Measurements from ENCODE around the gene IGSF9. TPM values are rescaled to one million over a fixed set of nuclear protein-coding genes. Genes with fewer than 3 reads are reported as not detected.
A peak's percentile ranks its signal among the peaks of the same experiment; 100 is the strongest.

Gene IGSF9
- total and polyA plus RNA-seq, 10 of the 15 experiments (the other 5 are each of a cell fraction or from before 2014, with no cell fraction given), result 0.04 to 0.07 TPM; not detected in 8

GRCh38 chr1:159891275-159892157 lies 53.9 kb downstream of the IGSF9 start (continued):
- TF ChIP-seq MYB (IDR thresholded peaks at IDR 0.05; ENCODE audit: borderline replicate concordance, low read depth, low read length), result no peak
- no peak for TF ChIP-seq MAX (IDR thresholded peaks at IDR 0.05; ENCODE audit: low read depth, low read length)
- no peak for TF ChIP-seq YBX1 (IDR thresholded peaks at IDR 0.05)
- no peak for TF ChIP-seq ZBTB11 (CRISPR knock-in tag; IDR thresholded peaks at IDR 0.05)
- TF ChIP-seq LARP7 (IDR thresholded peaks at IDR 0.05), result 0 out of 2 replicates have a peak, but pooled peaks have one; percentile 31
- TF ChIP-seq SREBF1 (IDR thresholded peaks at IDR 0.05; ENCODE audit: low read length), result no peak
- TF ChIP-seq SP1 (IDR thresholded peaks at IDR 0.05; ENCODE audit: low read depth, low read length), result no peak
- no peak for TF ChIP-seq ASH2L (IDR thresholded peaks at IDR 0.05; ENCODE audit: borderline replicate concordance, low read depth)
- TF ChIP-seq, protein P1, sequence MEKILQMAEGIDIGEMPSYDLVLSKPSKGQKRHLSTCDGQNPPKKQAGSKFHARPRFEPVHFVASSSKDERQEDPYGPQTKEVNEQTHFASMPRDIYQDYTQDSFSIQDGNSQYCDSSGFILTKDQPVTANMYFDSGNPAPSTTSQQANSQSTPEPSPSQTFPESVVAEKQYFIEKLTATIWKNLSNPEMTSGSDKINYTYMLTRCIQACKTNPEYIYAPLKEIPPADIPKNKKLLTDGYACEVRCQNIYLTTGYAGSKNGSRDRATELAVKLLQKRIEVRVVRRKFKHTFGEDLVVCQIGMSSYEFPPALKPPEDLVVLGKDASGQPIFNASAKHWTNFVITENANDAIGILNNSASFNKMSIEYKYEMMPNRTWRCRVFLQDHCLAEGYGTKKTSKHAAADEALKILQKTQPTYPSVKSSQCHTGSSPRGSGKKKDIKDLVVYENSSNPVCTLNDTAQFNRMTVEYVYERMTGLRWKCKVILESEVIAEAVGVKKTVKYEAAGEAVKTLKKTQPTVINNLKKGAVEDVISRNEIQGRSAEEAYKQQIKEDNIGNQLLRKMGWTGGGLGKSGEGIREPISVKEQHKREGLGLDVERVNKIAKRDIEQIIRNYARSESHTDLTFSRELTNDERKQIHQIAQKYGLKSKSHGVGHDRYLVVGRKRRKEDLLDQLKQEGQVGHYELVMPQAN (conservative IDR thresholded peaks at IDR 0.05), result no peak
- peak; percentile 29; the same call in 1 of the 2 replicates for TF ChIP-seq MTA2 (IDR thresholded peaks at IDR 0.05; ENCODE audit: low read depth)
- TF ChIP-seq POLR2AphosphoS2 (IDR thresholded peaks at IDR 0.05; ENCODE audit: low read depth, low read length), result no peak
- no peak for TF ChIP-seq ZBED1 (IDR thresholded peaks at IDR 0.05; ENCODE audit: borderline replicate concordance)
- 0 out of 2 replicates have a peak, but pooled peaks have one; percentile 29 for TF ChIP-seq NBN (IDR thresholded peaks at IDR 0.05)
- TF ChIP-seq EED (IDR thresholded peaks at IDR 0.05; ENCODE audit: low read depth), result 0 out of 2 replicates have a peak, but pooled peaks have one; percentile 20
- peak; percentile 67 for TF ChIP-seq IRF4 (IDR thresholded peaks at IDR 0.05; ENCODE audit: low read depth, low read length)
- peak; percentile 99 for TF ChIP-seq RAD21 (IDR thresholded peaks at IDR 0.05; ENCODE audit: insufficient read depth, low read depth, low read length)
- TF ChIP-seq SKIL (IDR thresholded peaks at IDR 0.05; ENCODE audit: low read depth, poor library complexity, severe bottlenecking), result peak; percentile 19
- TF ChIP-seq BHLHE40 (IDR thresholded peaks at IDR 0.05; ENCODE audit: borderline replicate concordance in 1 of 2, low read depth in 2 of 2, low read length in 1 of 2), result peak; percentile 57 to 58; a peak in 3 of 4 replicates
- TF ChIP-seq FOXM1 (IDR thresholded peaks at IDR 0.05; ENCODE audit: low read depth, low read length), result peak; percentile 46; the same call in 1 of the 2 replicates
- TF ChIP-seq SMAD5 (IDR thresholded peaks at IDR 0.05; ENCODE audit: low read depth), result no peak
- no peak for TF ChIP-seq PAX5 (IDR thresholded peaks at IDR 0.05; ENCODE audit: borderline replicate concordance, low read depth, low read length)
- TF ChIP-seq SMARCA5 (IDR thresholded peaks at IDR 0.05), result peak; percentile 94
- TF ChIP-seq ESRRA (IDR thresholded peaks at IDR 0.05; ENCODE audit: low read length), result no peak
- TF ChIP-seq RAD51 (IDR thresholded peaks at IDR 0.05), result no peak
